Umbilical cord (tissue), 2 donors: ENCODE measurements around the gene CHID1. TPM values are rescaled to one million over a fixed set of nuclear protein-coding genes. Genes with fewer than 3 reads are reported as not detected.

Source experiments
- DNase-seq: peaks from one replicate; pipeline ENCODE4 v3.0.0-alpha.2; 2015; ENCODE audit warnings: low spot score
- total RNA-seq: library from RNA; depleted of rRNA; stranded (reverse); fragments of >200 nt; gene quantifications from one replicate; pipeline ENCODE4 v1.2.3, GENCODE V29; 2014; ENCODE audit warnings: low replicate concordance; ENCODE audit not compliant: insufficient read depth

The CHID1 gene
- total RNA-seq, 1 donor from 2014 or later: 69.6 TPM

- DNase-seq: no peak
Measured at GRCh38 chr11:888310-889212, 22.0 kb downstream of the CHID1 start.

- DNase-seq: no peak
Measured at GRCh38 chr11:887589-887988, 23.0 kb downstream of the CHID1 start.

- DNase-seq: no peak
Measured at GRCh38 chr11:886568-886967, 24.0 kb downstream of the CHID1 start.

GRCh38 chr11:884578-885070, 26.0 kb downstream of the CHID1 start:
- DNase-seq: no peak

- DNase-seq: no peak
Measured at GRCh38 chr11:883527-883926, 27.1 kb downstream of the CHID1 start.

- no peak for DNase-seq
Measured at GRCh38 chr11:882596-882995, 28.0 kb downstream of the CHID1 start.

GRCh38 chr11:880447-880846, 30.2 kb downstream of the CHID1 start:
- no peak for DNase-seq

- DNase-seq: no peak
Measured at GRCh38 chr11:877565-877964, 33.0 kb downstream of the CHID1 start.

- DNase-seq: no peak
Measured at GRCh38 chr11:876545-876944, 34.1 kb downstream of the CHID1 start.

GRCh38 chr11:875769-876301, 34.8 kb downstream of the CHID1 start:
- DNase-seq: no peak

- DNase-seq: no peak
Measured at GRCh38 chr11:875203-875602, 35.4 kb downstream of the CHID1 start.

- DNase-seq: no peak
Measured at GRCh38 chr11:873706-874105, 36.9 kb downstream of the CHID1 start.

- no peak for DNase-seq
Measured at GRCh38 chr11:872799-873198, 37.8 kb downstream of the CHID1 start.

- DNase-seq: no peak
Measured at GRCh38 chr11:871472-871871, 39.1 kb downstream of the CHID1 start.

GRCh38 chr11:870418-870817, 40.2 kb downstream of the CHID1 start:
- DNase-seq: no peak

- DNase-seq: no peak
Measured at GRCh38 chr11:870127-870413, 40.5 kb downstream of the CHID1 start.

GRCh38 chr11:869399-870126, 41.0 kb downstream of the CHID1 start:
- no peak for DNase-seq

- DNase-seq: no peak
Measured at GRCh38 chr11:868802-869201, 41.8 kb downstream of the CHID1 start.

- no peak for DNase-seq
Measured at GRCh38 chr11:868394-868793, 42.2 kb downstream of the CHID1 start.

GRCh38 chr11:867856-868358, 42.7 kb downstream of the CHID1 start:
- DNase-seq: no peak

GRCh38 chr11:866481-866880, 44.1 kb downstream of the CHID1 start:
- DNase-seq: no peak
